H1 (cell line): ENCODE measurements around the gene GTPBP6.

Experiments used
- BRCA1 ChIP-seq: IDR thresholded peaks from 2 replicates; pipeline ENCODE4 v1.6.1; 2012; ENCODE audit warnings: low read depth, low read length, improper control_type of control experiment
- CTCF ChIP-seq, 3 experiments: IDR thresholded peaks; 1 replicate in 2 of 3; 2 replicates in 1 of 3; pipeline versions ENCODE4 v1.5.1 to v1.6.1; 2011; ENCODE audit warnings: low read length in 3 of 3, mild to moderate bottlenecking in 3 of 3, inconsistent platforms in 2 of 3, low read depth in 1 of 3, moderate library complexity in 1 of 3; ENCODE audit not compliant: insufficient read depth in 1 of 3; ENCODE audit errors: control extremely low read depth in 1 of 3
- EZH2 ChIP-seq: fragments of 200-600 bp; sonication (generic); IDR thresholded peaks from 2 replicates; pipeline ENCODE4 v1.7.1; 2012; ENCODE audit warnings: low read depth, mild to moderate bottlenecking, moderate library complexity, low read length, inconsistent platforms; ENCODE audit not compliant: severe bottlenecking
- NRF1 ChIP-seq: IDR thresholded peaks from 2 replicates; pipeline ENCODE4 v1.6.1; 2011; ENCODE audit warnings: mild to moderate bottlenecking, low read depth, low read length, improper control_type of control experiment
- POLR2A ChIP-seq, 2 experiments: IDR thresholded peaks; 1 replicate in 1 of 2; 2 replicates in 1 of 2; pipeline ENCODE4 v1.6.1; 2011; ENCODE audit warnings: low read depth in 2 of 2, low read length in 2 of 2, mild to moderate bottlenecking in 2 of 2; ENCODE audit errors: control extremely low read depth in 1 of 2
- POLR2AphosphoS5 ChIP-seq: IDR thresholded peaks from 2 replicates; pipeline ENCODE4 v1.6.1; 2011; ENCODE audit warnings: low read depth, low read length
- SIX5 ChIP-seq: IDR thresholded peaks from 2 replicates; pipeline ENCODE4 v1.6.1; 2011; ENCODE audit warnings: mild to moderate bottlenecking, low read depth, low read length
- TEAD4 ChIP-seq: IDR thresholded peaks from 2 replicates; pipeline ENCODE4 v1.6.1; 2012; ENCODE audit warnings: low read depth, low read length, inconsistent platforms, mixed read lengths

- TF ChIP-seq CTCF (IDR thresholded peaks at IDR 0.05; ENCODE audit: control extremely low read depth in 1 of 3, insufficient read depth in 1 of 3, low read depth in 1 of 3, low read length in 3 of 3) (no peak), BRCA1 (no peak), NRF1 (no peak), SIX5 (no peak), EZH2 (no peak), POLR2A (IDR thresholded peaks at IDR 0.05; ENCODE audit: control extremely low read depth in 1 of 2, low read depth in 2 of 2, low read length in 2 of 2) (no peak), TEAD4 (no peak), POLR2AphosphoS5 (no peak)
Observed at GRCh38 chrX:255923-256331, 62.7 kb downstream of the GTPBP6 start.
